Hair follicular keratinocyte (primary cell): ENCODE data around the gene ZG16B. TPM values are rescaled to one million over a fixed set of nuclear protein-coding genes. Genes with fewer than 3 reads are reported as not detected.

Experiments used
- total RNA-seq: library from RNA; depleted of rRNA; stranded (reverse); fragments of >200 nt; gene quantifications from 2 replicates; pipeline ENCODE4 v1.2.3, GENCODE V29; 2015

Gene ZG16B
- total RNA-seq = 0.23 and 0.31 TPM in 2 replicates

GRCh38 chr16:2829501-2830354, at the start of gene ZG16B:
TSS of gene ZG16B (plus strand) at chr16:2830303. CDS start at chr16:2830442, 139 bp downstream.

GRCh38 chr16:2787406-2787805, 42.7 kb upstream of the ZG16B start, which contains the start of gene PRSS33:
TSS of gene PRSS33 (minus strand) at chr16:2787560. CDS start at chr16:2786547, 1,013 bp downstream.

GRCh38 chr16:2816751-2817339, 13.3 kb upstream of the ZG16B start, which contains the start of gene PRSS21:
TSS of gene PRSS21 (plus strand) at chr16:2817237. CDS start at chr16:2817269, 32 bp downstream.

GRCh38 chr16:2857451-2858244, 27.5 kb downstream of the ZG16B start, which contains the start of gene PRSS22:
TSS of gene PRSS22 (minus strand) at chr16:2858170. CDS start at chr16:2858104, 66 bp downstream.

Other genes starting within 250 kb of the ZG16B start
- 36.6 and 37.4 TPM in 2 replicates for gene KCTD5, start 147.8 kb upstream of the ZG16B start, total RNA-seq
- gene PRSS27, start 110.1 kb upstream of the ZG16B start, total RNA-seq = 0.31 and 0.76 TPM in 2 replicates
- gene SRRM2, start 77.7 kb upstream of the ZG16B start, total RNA-seq = 45.6 and 60.4 TPM in 2 replicates
- gene ELOB, start 53.0 kb upstream of the ZG16B start, total RNA-seq = 292 and 386 TPM in 2 replicates
- gene PRSS33, start 42.7 kb upstream of the ZG16B start, total RNA-seq = not detected in 2 replicates
- not detected in 2 replicates for gene PRSS41, start 31.8 kb upstream of the ZG16B start, total RNA-seq
- 0.80 and 3.8 TPM in 2 replicates for gene PRSS21, start 13.1 kb upstream of the ZG16B start, total RNA-seq
- 0.34 and 2.8 TPM in 2 replicates for gene PRSS22, start 27.9 kb downstream of the ZG16B start, total RNA-seq
- 50.9 and 55.1 TPM in 2 replicates for gene FLYWCH2, start 52.9 kb downstream of the ZG16B start, total RNA-seq
- gene FLYWCH1, start 81.6 kb downstream of the ZG16B start, total RNA-seq = 47.7 and 65.2 TPM in 2 replicates
- 11.7 and 22.4 TPM in 2 replicates for gene KREMEN2, start 134.0 kb downstream of the ZG16B start, total RNA-seq
- gene PAQR4, start 139.0 kb downstream of the ZG16B start, total RNA-seq = 34.4 and 38.0 TPM in 2 replicates
- gene PKMYT1, start 150.1 kb downstream of the ZG16B start, total RNA-seq = 20.1 and 86.7 TPM in 2 replicates
- not detected in 2 replicates for gene CLDN9, start 182.6 kb downstream of the ZG16B start, total RNA-seq
- gene CLDN6, start 187.9 kb downstream of the ZG16B start, total RNA-seq = 0.08 TPM in 1 of 2 replicates, not detected in the other
- 522 and 714 TPM in 2 replicates for gene TNFRSF12A, start 190.1 kb downstream of the ZG16B start, total RNA-seq
- gene HCFC1R1, start 193.6 kb downstream of the ZG16B start, total RNA-seq = 26.4 and 29.2 TPM in 2 replicates
- 22.3 and 33.0 TPM in 2 replicates for gene THOC6, start 193.7 kb downstream of the ZG16B start, total RNA-seq
- 0.23 and 0.78 TPM in 2 replicates for gene BICDL2, start 206.6 kb downstream of the ZG16B start, total RNA-seq
- gene MMP25, start 216.3 kb downstream of the ZG16B start, total RNA-seq = 0.04 and 0.31 TPM in 2 replicates
- gene IL32, start 235.3 kb downstream of the ZG16B start, total RNA-seq = 6.5 and 25.3 TPM in 2 replicates